ENCODE results near the gene EEF2K. TPM values are rescaled to one million over a fixed set of nuclear protein-coding genes. Genes with fewer than 3 reads are reported as not detected.

The EEF2K gene
- total RNA-seq, 1 donor = 26.3 TPM

GRCh38 chr16:22307838-22308237 lies 101.8 kb downstream of the EEF2K start:
- DNase-seq (ENCODE audit: low read depth) = no peak
- no peak overlapping the region for H3K4me3 ChIP-seq (ENCODE audit: low read depth, low read length)
- no peak for TF ChIP-seq CTCF (IDR thresholded peaks at IDR 0.05; ENCODE audit: insufficient read depth, low read depth, low read length)

GRCh38 chr16:22308824-22309520 lies 102.9 kb downstream of the EEF2K start:
- no peak for DNase-seq (ENCODE audit: low read depth)
- no peak overlapping the region for H3K4me3 ChIP-seq (ENCODE audit: low read depth, low read length)
- TF ChIP-seq CTCF (IDR thresholded peaks at IDR 0.05; ENCODE audit: insufficient read depth, low read depth, low read length) = no peak

GRCh38 chr16:22311520-22311919 lies 105.4 kb downstream of the EEF2K start:
- TF ChIP-seq CTCF (IDR thresholded peaks at IDR 0.05; ENCODE audit: insufficient read depth, low read depth, low read length) = no peak
- no peak for DNase-seq (ENCODE audit: low read depth)

GRCh38 chr16:22312897-22313781 lies 107.1 kb downstream of the EEF2K start:
- no peak overlapping the region for H3K4me3 ChIP-seq (ENCODE audit: low read depth, low read length)
- no peak for DNase-seq (ENCODE audit: low read depth)
- no peak for TF ChIP-seq CTCF (IDR thresholded peaks at IDR 0.05; ENCODE audit: insufficient read depth, low read depth, low read length)

More at GRCh38 chr16:22311520-22311919, 105.4 kb downstream of the EEF2K start:
- no peak overlapping the region for H3K4me3 ChIP-seq (ENCODE audit: low read depth, low read length)

GRCh38 chr16:22313876-22314470 lies 107.9 kb downstream of the EEF2K start:
- no peak for DNase-seq (ENCODE audit: low read depth)
- TF ChIP-seq CTCF (IDR thresholded peaks at IDR 0.05; ENCODE audit: insufficient read depth, low read depth, low read length) = no peak
- H3K4me3 ChIP-seq (ENCODE audit: low read depth, low read length) = no peak overlapping the region

- DNase-seq (ENCODE audit: low read depth) = no peak
- no peak for TF ChIP-seq CTCF (IDR thresholded peaks at IDR 0.05; ENCODE audit: insufficient read depth, low read depth, low read length)
- H3K4me3 ChIP-seq (ENCODE audit: low read depth, low read length) = no peak overlapping the region
These were observed 108.9 kb downstream of the EEF2K start for GRCh38 chr16:22314661-22315626.
